HG02852 (cell line): Measurements from ENCODE around the gene DIP2C.
"Not testable (repeated sequence)": the region's sequence is repeated elsewhere in the genome, so short reads cannot be mapped to it uniquely, and the experiment has no call there.

Experiments
- ATAC-seq: cut with Tn5 transposase; IDR thresholded peaks from one replicate; pipeline ENCODE4 v1.9.1; 2021; ENCODE audit warnings: mild to moderate bottlenecking, moderate library complexity; ENCODE audit not compliant: unreplicated experiment

DIP2C gene

GRCh38 chr10:436911-437665, 252.4 kb downstream of the DIP2C start:
- no peak for ATAC-seq

- no peak for ATAC-seq
These were observed 253.3 kb downstream of the DIP2C start for GRCh38 chr10:436013-436697.

GRCh38 chr10:435397-435796, 254.1 kb downstream of the DIP2C start:
- ATAC-seq, result no peak

GRCh38 chr10:429696-430095, 259.8 kb downstream of the DIP2C start:
- no peak for ATAC-seq

- ATAC-seq, result no peak
These were observed 261.5 kb downstream of the DIP2C start for GRCh38 chr10:427761-428519.

- ATAC-seq, result not testable (repeated sequence)
These were observed 264.1 kb downstream of the DIP2C start for GRCh38 chr10:425365-425764.

GRCh38 chr10:424724-425123, 264.7 kb downstream of the DIP2C start:
- not testable (repeated sequence) for ATAC-seq

GRCh38 chr10:423178-423577, 266.3 kb downstream of the DIP2C start:
- ATAC-seq, result no peak

- no peak for ATAC-seq
These were observed 266.8 kb downstream of the DIP2C start for GRCh38 chr10:422675-423074.

GRCh38 chr10:422241-422640, 267.2 kb downstream of the DIP2C start:
- no peak for ATAC-seq

GRCh38 chr10:421170-421569, 268.3 kb downstream of the DIP2C start:
- ATAC-seq, result no peak

GRCh38 chr10:420154-421121, 269.0 kb downstream of the DIP2C start:
- no peak for ATAC-seq

- no peak for ATAC-seq
These were observed 270.6 kb downstream of the DIP2C start for GRCh38 chr10:418894-419293.

GRCh38 chr10:418226-418625, 271.2 kb downstream of the DIP2C start:
- ATAC-seq, result no peak

- ATAC-seq, result no peak
These were observed 273.4 kb downstream of the DIP2C start for GRCh38 chr10:416091-416515.

GRCh38 chr10:413662-414071, 275.8 kb downstream of the DIP2C start:
- ATAC-seq, result no peak

- peak; percentile 79 for ATAC-seq
These were observed 277.4 kb downstream of the DIP2C start for GRCh38 chr10:412109-412508.

- ATAC-seq, result no peak
These were observed 277.9 kb downstream of the DIP2C start for GRCh38 chr10:411603-412002.

GRCh38 chr10:409408-410040, 279.9 kb downstream of the DIP2C start:
- no peak for ATAC-seq

GRCh38 chr10:408236-408635, 281.2 kb downstream of the DIP2C start:
- no peak for ATAC-seq
